ENCODE results near the gene INPP4B. TPM values are rescaled to one million over a fixed set of nuclear protein-coding genes. Genes with fewer than 3 reads are reported as not detected.

Gene INPP4B
- total RNA-seq, 1 experiment from 2014 or later, result 0.07 TPM

DNA sequence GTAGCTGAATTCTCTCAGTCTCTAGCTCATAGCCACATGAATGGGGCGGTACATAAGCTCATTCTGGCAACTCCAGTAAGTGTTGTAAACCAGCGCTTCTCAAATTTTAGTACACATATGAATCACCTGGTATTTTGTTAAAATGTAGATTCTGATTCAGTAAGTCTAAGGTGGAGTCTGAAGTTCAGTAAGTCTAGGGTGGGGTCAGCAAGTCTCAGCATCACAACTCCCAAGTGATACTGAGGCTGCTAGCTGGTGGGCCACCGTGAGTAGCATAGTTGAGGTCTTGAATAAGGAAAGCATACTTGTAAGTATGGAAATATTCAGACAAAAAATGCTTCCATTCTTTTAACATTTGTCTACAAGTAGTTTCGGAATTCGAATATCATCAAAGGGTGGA lies 36.1 kb upstream of the INPP4B start:
- H3K9me3 Mint-ChIP-seq, result peaks cover 0 to 3% of the 10 kb centered on the region in 2 experiments; a peak in 1 of 5 replicates
- no peak for DNase-seq
- H2BK15ac ChIP-seq (ENCODE audit: low read depth, low read length), result no peak overlapping the region
- H3K4me3 Mint-ChIP-seq, result no peak overlapping the region
- no peak overlapping the region for H2BK120ac ChIP-seq (ENCODE audit: low read depth, low read length, poor library complexity, severe bottlenecking)
- no peak overlapping the region for H3K14ac ChIP-seq (ENCODE audit: insufficient read depth, low read length)
- H3K27ac ChIP-seq (ENCODE audit: insufficient read length, low read depth, low read length), result no peak overlapping the region
- H3K4ac ChIP-seq (ENCODE audit: low read depth, low read length), result no peak overlapping the region
- no peak overlapping the region for H3T11ph ChIP-seq (ENCODE audit: low read length)
- H3K4me2 ChIP-seq (ENCODE audit: insufficient read depth, insufficient read length, low read length), result no peak overlapping the region
- no peak overlapping the region for H4K8ac ChIP-seq (replicated peaks; ENCODE audit: insufficient read length, low read depth, low read length)
- no peak overlapping the region for H3K9ac ChIP-seq (ENCODE audit: extremely low read depth, insufficient read length, low read length)
- no peak overlapping the region for H2BK5ac ChIP-seq (ENCODE audit: insufficient read length, low read length)
- no peak overlapping the region for H2BK20ac ChIP-seq (ENCODE audit: low read depth, low read length, poor library complexity, severe bottlenecking)
- H3K27ac Mint-ChIP-seq, result no peak overlapping the region
- no peaks in the 10 kb centered on the region for H3K27me3 ChIP-seq (ENCODE audit: insufficient read depth, low read length)
- no peaks in the 10 kb centered on the region for H3K4me1 ChIP-seq (ENCODE audit: insufficient read depth, low read length)
- H3K79me2 ChIP-seq (ENCODE audit: insufficient read depth, low read length), result no peaks in the 10 kb centered on the region
- H3K23ac ChIP-seq (ENCODE audit: insufficient read length, low read depth, low read length), result no peak overlapping the region
- no peak overlapping the region for H4K5ac ChIP-seq (ENCODE audit: insufficient read length, low read depth, low read length)
- no peak overlapping the region for H2AFZ ChIP-seq (ENCODE audit: low read length)
- no peaks in the 10 kb centered on the region for H3K23me2 ChIP-seq (ENCODE audit: insufficient read length, low read depth, low read length, poor library complexity, severe bottlenecking)
- TF ChIP-seq, protein P1, sequence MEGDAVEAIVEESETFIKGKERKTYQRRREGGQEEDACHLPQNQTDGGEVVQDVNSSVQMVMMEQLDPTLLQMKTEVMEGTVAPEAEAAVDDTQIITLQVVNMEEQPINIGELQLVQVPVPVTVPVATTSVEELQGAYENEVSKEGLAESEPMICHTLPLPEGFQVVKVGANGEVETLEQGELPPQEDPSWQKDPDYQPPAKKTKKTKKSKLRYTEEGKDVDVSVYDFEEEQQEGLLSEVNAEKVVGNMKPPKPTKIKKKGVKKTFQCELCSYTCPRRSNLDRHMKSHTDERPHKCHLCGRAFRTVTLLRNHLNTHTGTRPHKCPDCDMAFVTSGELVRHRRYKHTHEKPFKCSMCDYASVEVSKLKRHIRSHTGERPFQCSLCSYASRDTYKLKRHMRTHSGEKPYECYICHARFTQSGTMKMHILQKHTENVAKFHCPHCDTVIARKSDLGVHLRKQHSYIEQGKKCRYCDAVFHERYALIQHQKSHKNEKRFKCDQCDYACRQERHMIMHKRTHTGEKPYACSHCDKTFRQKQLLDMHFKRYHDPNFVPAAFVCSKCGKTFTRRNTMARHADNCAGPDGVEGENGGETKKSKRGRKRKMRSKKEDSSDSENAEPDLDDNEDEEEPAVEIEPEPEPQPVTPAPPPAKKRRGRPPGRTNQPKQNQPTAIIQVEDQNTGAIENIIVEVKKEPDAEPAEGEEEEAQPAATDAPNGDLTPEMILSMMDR (conservative IDR thresholded peaks at IDR 0.05), result no peak
- no peaks in the 10 kb centered on the region for H3K4me1 Mint-ChIP-seq
- no peaks in the 10 kb centered on the region for H3K9me3 ChIP-seq (ENCODE audit: control insufficient read depth, low read depth, low read length)
- H2AK5ac ChIP-seq (ENCODE audit: insufficient read length, low read length), result no peak overlapping the region
- H3K79me1 ChIP-seq (ENCODE audit: insufficient read depth, low read depth, low read length, poor library complexity, severe bottlenecking), result no peaks in the 10 kb centered on the region
- no CpG with 5 or more reads among the region's 5 CpGs for WGBS (ENCODE audit: extremely low coverage, insufficient read length, low lambda C conversion rate)
- H4K20me1 ChIP-seq (ENCODE audit: control insufficient read depth, insufficient read depth, insufficient read length), result no peaks in the 10 kb centered on the region
- H3K27me3 Mint-ChIP-seq (ENCODE audit: low read depth), result no peaks in the 10 kb centered on the region
- H2BK12ac ChIP-seq (ENCODE audit: insufficient read length, low read depth, low read length), result no peak overlapping the region
- H3K36me3 Mint-ChIP-seq (ENCODE audit: insufficient read depth in 1 of 3, low read depth in 3 of 3), result no peaks in the 10 kb centered on the region
- no peak overlapping the region for H4K91ac ChIP-seq (ENCODE audit: insufficient read length, low read depth, low read length)
- H3K18ac ChIP-seq (ENCODE audit: insufficient read length, low read depth, low read length), result no peak overlapping the region
- no peak overlapping the region for H3K56ac ChIP-seq (ENCODE audit: insufficient read length, low read depth, low read length)

Data from H9 (cell line).